Activated CD4-positive, alpha-beta memory T cell treated with anti-CD3 and anti-CD28 coated beads for 36 hours (primary cell): ENCODE results near the gene SHFL. TPM values are rescaled to one million over a fixed set of nuclear protein-coding genes. Genes with fewer than 3 reads are reported as not detected.

ENCODE experiments used
- CTCF ChIA-PET: fragments of 350-600 bp; sonication (Branson Sonifier 250); formaldehyde crosslinking; loops from one replicate; lab custom pipeline; 2021; ENCODE audit warnings: antibody characterized with exemption, inconsistent platforms; lab: Charles Lee
- POLR2A ChIA-PET: fragments of 350-600 bp; sonication (Branson Sonifier 250); formaldehyde crosslinking; loops from one replicate; lab custom pipeline; 2021; ENCODE audit warnings: antibody characterized with exemption; lab: Charles Lee
- DNase-seq: peaks from one replicate; pipeline ENCODE4 v3.0.0-alpha.2; 2020
- H3K27ac Mint-ChIP-seq: one replicate; pipeline ENCODE4 v1.8.0; 2021; ENCODE audit warnings: mixed read lengths
- H3K27me3 Mint-ChIP-seq: one replicate; pipeline ENCODE4 v1.8.0; 2021; ENCODE audit warnings: mixed read lengths
- H3K36me3 Mint-ChIP-seq: one replicate; pipeline ENCODE4 v1.8.0; 2021; ENCODE audit warnings: mixed read lengths
- H3K4me1 Mint-ChIP-seq: one replicate; pipeline ENCODE4 v1.8.0; 2021; ENCODE audit warnings: low read depth, mixed read lengths
- H3K4me3 Mint-ChIP-seq: one replicate; pipeline ENCODE4 v1.8.0; 2021; ENCODE audit warnings: mild to moderate bottlenecking, mixed read lengths
- H3K9me3 Mint-ChIP-seq: one replicate; pipeline ENCODE4 v1.8.0; 2021; ENCODE audit warnings: mixed read lengths
- intact Hi-C: fragments of 100-400 bp; cut with micrococcal nuclease; formaldehyde crosslinking; loops from one replicate; pipeline ENCODE4 v1.15.1; 2023
- total RNA-seq, 2 experiments: library from RNA; stranded (reverse); gene quantifications; one replicate each; pipeline ENCODE4 v1.2.3, GENCODE V29; 2021

Gene SHFL
- total RNA-seq, 2 experiments from 2014 or later: 53.5 to 62.9 TPM

DNA sequence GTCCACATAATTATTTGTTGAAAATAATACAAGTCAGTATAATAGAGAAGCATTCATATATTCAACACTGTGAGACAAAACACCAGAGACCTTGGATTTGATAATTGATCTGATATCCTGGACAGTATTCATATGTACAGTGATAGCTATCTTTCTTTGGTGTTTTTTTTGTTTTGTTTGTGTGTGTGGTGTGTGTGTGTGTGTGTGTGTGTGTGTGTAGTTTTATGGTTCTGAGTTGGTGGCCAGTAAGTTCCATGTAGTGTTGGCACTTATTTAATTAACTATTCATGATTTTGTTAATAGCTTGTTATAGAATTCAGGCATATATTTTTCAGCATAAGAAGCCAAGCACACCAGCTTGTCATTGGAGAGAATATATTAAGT, 18.0 kb downstream of the SHFL start:
- H3K4me1 Mint-ChIP-seq: peaks cover 59% of the 10 kb centered on the region

DNA sequence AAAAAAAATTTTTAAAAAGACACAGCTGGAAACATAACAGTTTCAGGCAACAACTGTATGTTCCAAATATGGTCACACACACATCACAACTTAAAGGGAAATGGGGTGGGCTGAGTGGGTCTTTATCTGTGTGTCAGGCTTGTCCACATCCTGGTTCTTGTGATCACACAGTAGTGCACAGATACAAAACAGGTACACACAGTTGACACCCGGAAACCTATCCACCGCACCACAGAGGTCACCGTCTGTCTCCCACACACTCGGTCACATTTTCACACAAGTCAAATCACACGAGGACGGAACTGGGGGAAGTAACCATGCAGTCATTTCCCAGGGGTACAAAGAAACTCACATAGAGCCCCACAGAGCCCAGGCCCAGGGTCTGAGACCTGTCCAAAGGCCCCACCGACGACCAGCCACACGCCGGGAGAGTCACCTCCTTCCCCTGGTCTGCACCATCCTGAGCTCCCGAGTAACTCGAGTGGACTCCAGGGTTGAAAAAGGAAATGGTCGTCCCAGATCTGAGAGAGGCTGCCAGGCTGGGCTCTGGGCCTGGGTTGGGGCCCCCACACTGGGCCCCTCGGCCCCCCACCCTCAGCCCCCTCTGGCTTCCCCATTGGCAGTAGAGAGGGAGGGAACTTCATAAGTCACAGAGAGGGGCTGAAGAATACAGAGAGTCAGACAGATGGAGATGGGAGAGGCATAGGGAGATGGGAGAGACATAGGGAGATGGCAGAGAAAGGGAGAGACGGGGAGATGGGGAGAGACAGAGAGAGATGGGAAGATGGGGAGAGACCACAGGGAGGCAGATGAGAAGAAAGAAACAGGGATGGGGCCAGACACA, 18.8 kb downstream of the SHFL start:
- intact Hi-C loops: loop anchor here (1.0 to 10.0 kb wide), 8 partner anchors 7 to 1798 kb away; partner anchors contain the start of genes CD320, CDKN2D, EIF3G and KRI1
- peak; percentile 92 for DNase-seq
- peaks cover 35% of the 10 kb centered on the region for H3K36me3 Mint-ChIP-seq
- no peaks in the 10 kb centered on the region for H3K9me3 Mint-ChIP-seq
- H3K4me1 Mint-ChIP-seq: peaks cover 63% of the 10 kb centered on the region
- H3K27ac Mint-ChIP-seq: peak overlapping the region; percentile 99
- H3K27me3 Mint-ChIP-seq: no peaks in the 10 kb centered on the region
- ChIA-PET CTCF (interaction anchor here (0.7 to 3.5 kb wide), 8 partner anchors 8 to 284 kb away, joined by 3 to 17 read pairs (median 6); partner anchors contain the start of genes EIF3G and ICAM1), POLR2A (interaction anchor here (1.3 to 7.2 kb wide), 3 partner anchors 8 to 89 kb away, joined by 4 to 76 read pairs (median 31); no protein-coding TSS in a partner anchor)
- H3K4me3 Mint-ChIP-seq: peak overlapping the region; percentile 88

More for the DNA sequence above, 18.0 kb downstream of the SHFL start:
- Mint-ChIP-seq H3K27ac (peak overlapping the region; percentile 99), H3K4me3 (peak overlapping the region; percentile 88), H3K36me3 (peaks cover 28% of the 10 kb centered on the region), H3K27me3 (no peaks in the 10 kb centered on the region), H3K9me3 (no peaks in the 10 kb centered on the region)
- CTCF ChIA-PET: interaction anchor here (0.6 to 2.6 kb wide), 7 partner anchors 8 to 285 kb away, joined by 3 to 17 read pairs (median 4); partner anchors contain the start of genes EIF3G and ICAM1
- POLR2A ChIA-PET: interaction anchor here (0.6 to 7.2 kb wide), 5 partner anchors 8 to 98 kb away, joined by 4 to 76 read pairs (median 6); no protein-coding TSS in a partner anchor
- no peak for DNase-seq
- intact Hi-C loops: loop anchor here (1.0 to 10.0 kb wide), 6 partner anchors 8 to 461 kb away; partner anchors contain the start of genes CDKN2D, EIF3G and KRI1

DNA sequence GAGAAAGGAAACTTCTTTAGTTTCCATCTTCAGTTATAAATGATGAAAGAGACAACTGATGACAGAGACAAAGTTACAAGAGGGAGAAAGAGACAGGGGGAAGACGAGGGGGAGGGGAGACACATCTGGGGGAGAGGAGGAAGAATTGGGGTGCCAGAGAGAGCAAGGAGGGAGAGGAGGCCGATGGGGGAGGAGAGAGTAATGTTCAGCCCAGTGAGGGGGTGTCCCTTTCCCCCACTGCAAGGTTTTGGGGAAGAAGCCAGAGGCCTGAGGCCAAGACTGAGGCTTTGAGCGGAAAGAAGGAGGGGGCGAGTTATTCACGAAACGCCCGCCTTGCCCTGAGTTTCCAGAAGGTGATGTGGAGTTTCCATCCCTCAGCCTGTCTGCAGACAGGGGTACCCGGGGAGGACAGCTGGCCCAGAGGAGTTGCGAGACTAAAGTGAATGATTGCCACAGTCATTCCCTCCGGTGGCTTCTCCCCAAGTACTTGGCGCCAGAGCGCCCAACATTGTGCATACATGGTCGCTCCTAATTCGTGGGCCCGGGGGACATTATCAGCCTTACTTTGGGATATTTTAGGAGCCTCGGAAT, 19.5 kb downstream of the SHFL start:
- peak overlapping the region; percentile 88 for H3K4me3 Mint-ChIP-seq
- intact Hi-C loops: loop anchor here (2.0 to 10.0 kb wide), 5 partner anchors 13 to 1798 kb away; partner anchors contain the start of genes CD320, CDKN2D, EIF3G and KRI1
- H3K9me3 Mint-ChIP-seq: no peaks in the 10 kb centered on the region
- POLR2A ChIA-PET: interaction anchor here (1.3 to 7.2 kb wide), 3 partner anchors 9 to 16 kb away, joined by 3 to 76 read pairs (median 31); no protein-coding TSS in a partner anchor
- CTCF ChIA-PET: interaction anchor here (0.8 to 3.5 kb wide), 8 partner anchors 9 to 173 kb away, joined by 3 to 16 read pairs (median 6); partner anchors contain the start of genes EIF3G and ICAM1
- no peaks in the 10 kb centered on the region for H3K27me3 Mint-ChIP-seq
- peaks cover 41% of the 10 kb centered on the region for H3K36me3 Mint-ChIP-seq
- H3K27ac Mint-ChIP-seq: peak overlapping the region; percentile 99
- DNase-seq: peak; percentile 93
- peaks cover 65% of the 10 kb centered on the region for H3K4me1 Mint-ChIP-seq

GRCh38 chr19:10106100-10106936, 20.2 kb downstream of the SHFL start, which contains the start of gene PPAN:
TSS of gene PPAN (plus strand) at chr19:10106362. CDS start at chr19:10106395, 33 bp downstream.
- Mint-ChIP-seq H3K36me3 (peaks cover 47% of the 10 kb centered on the region), H3K9me3 (no peaks in the 10 kb centered on the region), H3K27ac (peak within 1 kb of the TSS; percentile 99), H3K4me1 (peaks cover 67% of the 10 kb centered on the region), H3K27me3 (no peaks in the 10 kb centered on the region), H3K4me3 (peak within 1 kb of the TSS; percentile 88)
- peak; percentile 99 for DNase-seq
- ChIA-PET CTCF (interaction anchor here (0.8 to 3.5 kb wide), 8 partner anchors 8 to 174 kb away, joined by 3 to 16 read pairs (median 6); partner anchors contain the start of gene EIF3G), POLR2A (interaction anchor here (0.9 to 7.2 kb wide), 4 partner anchors 9 to 130 kb away, joined by 3 to 76 read pairs (median 17); no protein-coding TSS in a partner anchor)
- intact Hi-C loops: loop anchor here (5.0 to 10.0 kb wide), 3 partner anchors 146 to 1799 kb away; partner anchors contain the start of genes CD320, CDKN2D, KRI1 and MRPL4

- Mint-ChIP-seq H3K27ac (peak overlapping the region; percentile 99), H3K36me3 (peaks cover 53% of the 10 kb centered on the region), H3K27me3 (no peaks in the 10 kb centered on the region), H3K4me1 (peaks cover 72% of the 10 kb centered on the region), H3K4me3 (peak overlapping the region; percentile 88), H3K9me3 (no peaks in the 10 kb centered on the region)
- DNase-seq: no peak
- CTCF ChIA-PET: interaction anchor here (0.7 to 3.5 kb wide), 6 partner anchors 9 to 143 kb away, joined by 3 to 16 read pairs (median 7); partner anchors contain the start of gene EIF3G
- POLR2A ChIA-PET: interaction anchor here (1.0 to 7.2 kb wide), 4 partner anchors 8 to 14 kb away, joined by 3 to 76 read pairs (median 22); no protein-coding TSS in a partner anchor
- intact Hi-C loops: loop anchor here (5.0 to 10.0 kb wide), 3 partner anchors 145 to 1800 kb away; partner anchors contain the start of genes CD320, CDKN2D, KRI1 and MRPL4
Measured at GRCh38 chr19:10107254-10107653, 21.1 kb downstream of the SHFL start.

GRCh38 chr19:10107817-10108367, 21.8 kb downstream of the SHFL start:
- H3K9me3 Mint-ChIP-seq: no peaks in the 10 kb centered on the region
- peaks cover 72% of the 10 kb centered on the region for H3K4me1 Mint-ChIP-seq

GRCh38 chr19:10109528-10109927, 23.4 kb downstream of the SHFL start:
- ChIA-PET POLR2A (interaction anchor here (0.7 to 3.0 kb wide), 4 partner anchors 9 to 86 kb away, joined by 3 to 14 read pairs (median 8); no protein-coding TSS in a partner anchor), CTCF (interaction anchor here (1.2 to 9.4 kb wide), 3 partner anchors 9 to 141 kb away, joined by 4 to 96 read pairs (median 4); no protein-coding TSS in a partner anchor)
- Mint-ChIP-seq H3K36me3 (peaks cover 64% of the 10 kb centered on the region), H3K4me1 (peaks cover 68% of the 10 kb centered on the region), H3K27me3 (no peaks in the 10 kb centered on the region), H3K27ac (peak overlapping the region; percentile 59), H3K9me3 (no peaks in the 10 kb centered on the region), H3K4me3 (peak overlapping the region; percentile 32)
- intact Hi-C loops: loop anchor here (5.0 to 10.0 kb wide), 3 partner anchors 143 to 1802 kb away; partner anchors contain the start of genes CD320, CDKN2D, KRI1 and MRPL4
- no peak for DNase-seq

More at GRCh38 chr19:10107817-10108367, 21.8 kb downstream of the SHFL start:
- no peaks in the 10 kb centered on the region for H3K27me3 Mint-ChIP-seq
- no peak for DNase-seq
- intact Hi-C loops: loop anchor here (5.0 to 10.0 kb wide), 3 partner anchors 144 to 1801 kb away; partner anchors contain the start of genes CD320, CDKN2D, KRI1 and MRPL4
- peak overlapping the region; percentile 99 for H3K27ac Mint-ChIP-seq
- CTCF ChIA-PET: interaction anchor here (0.7 to 3.5 kb wide), 5 partner anchors 10 to 142 kb away, joined by 3 to 16 read pairs (median 9); partner anchors contain the start of gene EIF3G
- POLR2A ChIA-PET: interaction anchor here (1.0 to 7.2 kb wide), 4 partner anchors 7 to 14 kb away, joined by 3 to 76 read pairs (median 12); no protein-coding TSS in a partner anchor
- H3K36me3 Mint-ChIP-seq: peaks cover 57% of the 10 kb centered on the region
- peak overlapping the region; percentile 88 for H3K4me3 Mint-ChIP-seq

GRCh38 chr19:10110076-10110971, 24.2 kb downstream of the SHFL start:
- H3K9me3 Mint-ChIP-seq: no peaks in the 10 kb centered on the region
- H3K4me1 Mint-ChIP-seq: peaks cover 62% of the 10 kb centered on the region
- intact Hi-C loops: loop anchor here (5.0 kb wide), 1 partner anchor 178 kb away; no protein-coding TSS in a partner anchor
- no peak for DNase-seq
- no peaks in the 10 kb centered on the region for H3K27me3 Mint-ChIP-seq
- peak overlapping the region; percentile 64 for H3K4me3 Mint-ChIP-seq
- H3K27ac Mint-ChIP-seq: peak overlapping the region; percentile 95
- POLR2A ChIA-PET: interaction anchor here (1.0 to 3.0 kb wide), 2 partner anchors 13 to 15 kb away, joined by 5 to 14 read pairs; no protein-coding TSS in a partner anchor
- CTCF ChIA-PET: interaction anchor here (1.2 to 9.4 kb wide), 3 partner anchors 9 to 140 kb away, joined by 4 to 96 read pairs (median 4); no protein-coding TSS in a partner anchor
- H3K36me3 Mint-ChIP-seq: peaks cover 70% of the 10 kb centered on the region

DNA sequence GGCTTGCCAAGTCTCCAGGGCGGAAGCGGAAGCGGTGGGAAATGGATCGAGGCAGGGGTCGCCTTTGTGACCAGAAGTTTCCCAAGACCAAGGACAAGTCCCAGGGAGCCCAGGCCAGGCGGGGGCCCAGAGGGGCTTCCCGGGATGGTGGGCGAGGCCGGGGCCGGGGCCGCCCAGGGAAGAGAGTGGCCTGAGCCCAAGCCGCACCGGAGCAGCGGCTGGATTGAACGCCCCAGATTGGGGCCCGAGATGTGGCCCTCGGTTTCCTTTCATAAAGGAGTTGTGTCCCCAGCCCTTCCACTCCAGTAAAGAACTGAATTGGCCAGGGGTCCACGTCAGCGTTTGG, 24.8 kb downstream of the SHFL start:
- intact Hi-C loops: loop anchor here (5.0 kb wide), 1 partner anchor 179 kb away; no protein-coding TSS in a partner anchor
- DNase-seq: no peak
- POLR2A ChIA-PET: interaction anchor here (1.4 to 8.7 kb wide), 2 partner anchors 13 to 20 kb away, joined by 3 to 75 read pairs; no protein-coding TSS in a partner anchor
- CTCF ChIA-PET: interaction anchor here (1.0 to 9.4 kb wide), 3 partner anchors 13 to 139 kb away, joined by 3 to 96 read pairs (median 4); no protein-coding TSS in a partner anchor
- Mint-ChIP-seq H3K27me3 (no peaks in the 10 kb centered on the region), H3K36me3 (peaks cover 73% of the 10 kb centered on the region), H3K4me3 (peak overlapping the region; percentile 67), H3K4me1 (peaks cover 61% of the 10 kb centered on the region), H3K27ac (peak overlapping the region; percentile 95), H3K9me3 (no peaks in the 10 kb centered on the region)
